K562 (cell line): ENCODE results near the gene PGGHG. TPM values are rescaled to one million over a fixed set of nuclear protein-coding genes. Genes with fewer than 3 reads are reported as not detected.

Experiments used
- ESRRA ChIP-seq: fragments of 450-650 bp; IDR thresholded peaks from 2 replicates; pipeline ENCODE4 v1.6.1; 2014; ENCODE audit warnings: low read depth, mild to moderate bottlenecking, moderate library complexity, borderline replicate concordance
- IRF2 ChIP-seq: sonication (generic); formaldehyde crosslinking; IDR thresholded peaks from 2 replicates; pipeline ENCODE4 v1.8.1; 2022; ENCODE audit warnings: mild to moderate bottlenecking, missing genetic modification reagents
- JUND ChIP-seq, 2 experiments: IDR thresholded peaks; 2 replicates in 1 of 2; 3 replicates in 1 of 2; pipeline ENCODE4 v1.6.1; 2011; ENCODE audit warnings: borderline replicate concordance in 2 of 2, low read depth in 2 of 2, low read length in 2 of 2, improper control_type of control experiment in 1 of 2, missing biosample characterization in 1 of 2, missing genetic modification characterization in 1 of 2, missing genetic modification reagents in 1 of 2
- PPARD ChIP-seq: fragments of 250-450 bp; sonication (Bioruptor Pico); IDR thresholded peaks from 2 replicates; pipeline ENCODE4 v1.8.0; 2022; ENCODE audit warnings: inconsistent platforms, mild to moderate bottlenecking, moderate library complexity
- RAD21 ChIP-seq, 2 experiments: fragments of 250-450 bp in 1 of 2; fragments of 450-650 bp in 1 of 2; sonication (Bioruptor Pico) in 1 of 2; formaldehyde crosslinking in 1 of 2; IDR thresholded peaks in 1 of 2; conservative IDR thresholded peaks in 1 of 2; 2 replicates each; pipeline versions ENCODE4 v1.4.0 to v1.8.0; 2020 to 2022; ENCODE audit warnings: mild to moderate bottlenecking in 2 of 2, moderate library complexity in 1 of 2
- SMC3 ChIP-seq: conservative IDR thresholded peaks from 2 replicates; pipeline ENCODE4 v1.6.1; 2011; ENCODE audit warnings: low read depth, low read length, improper control_type of control experiment; ENCODE audit not compliant: insufficient read depth
- VEZF1 ChIP-seq: fragments of 200-800 bp; sonication (Bioruptor generic); IDR thresholded peaks from 2 replicates; pipeline ENCODE4 v1.6.1; 2017; ENCODE audit warnings: missing genetic modification characterization, missing compliant biosample characterization
- YY1 ChIP-seq, 3 experiments: IDR thresholded peaks; 2 replicates each; pipeline ENCODE4 v1.6.1; 2011; ENCODE audit warnings: low read length in 2 of 3, mild to moderate bottlenecking in 2 of 3, moderate library complexity in 2 of 3, borderline replicate concordance in 1 of 3, control low read depth in 1 of 3, low read depth in 1 of 3; ENCODE audit not compliant: insufficient read depth in 3 of 3, insufficient replicate concordance in 2 of 3, control insufficient read depth in 1 of 3, insufficient read length in 1 of 3; ENCODE audit errors: extremely low read depth in 1 of 3
- ZHX1 ChIP-seq: fragments of 150-350 bp; conservative IDR thresholded peaks from 2 replicates; pipeline ENCODE4 v1.6.1; 2014; ENCODE audit warnings: low read length
- polyA plus RNA-seq, 8 experiments: library from polyadenylated mRNA; depleted of rRNA in 4 of 8; stranded (reverse) in 5 of 8; unstranded in 3 of 8; fragments of >200 nt; fragmentation: Nextera tagmentation in 2 of 8; fragmentation: Illumina TruSeq in 1 of 8; extraction: Ambion mirVana in 2 of 8; extraction: Trizol in 1 of 8; gene quantifications; 2 replicates each; pipeline versions ENCODE4 v1.2.1 to v1.2.3, GENCODE V29; 2011 to 2014; ENCODE audit warnings: inconsistent platforms in 1 of 8, missing spikeins in 1 of 8
- total RNA-seq, 7 experiments: library from RNA; depleted of rRNA in 6 of 7; stranded (reverse); fragments of >200 nt in 6 of 7; fragmentation: Illumina TruSeq in 2 of 7; extraction: Trizol in 2 of 7; gene quantifications; 2 replicates each; pipeline versions ENCODE4 v1.2.1 to v1.2.3, GENCODE V29; 2011 to 2021; ENCODE audit warnings: low replicate concordance in 1 of 7

The PGGHG gene
- total and polyA plus RNA-seq, 9 of the 15 experiments (the other 6 are each of a cell fraction or from before 2014, with no cell fraction given), result 0.38 to 85.1 (median 18.1) TPM

GRCh38 chr11:250740-251299 lies 38.1 kb upstream of the PGGHG start (continued):
- no peak for TF ChIP-seq IRF2 (CRISPR knock-in tag)
- TF ChIP-seq SMC3, result peak; percentile 76
- TF ChIP-seq RAD21 (CRISPR knock-in tag; conservative IDR thresholded peaks at IDR 0.05 in 1 of 2, IDR thresholded peaks at IDR 0.05 in 1 of 2), result peak; percentile 62 to 74
- TF ChIP-seq ESRRA, result peak; percentile 46; the same call in 1 of the 2 replicates
- TF ChIP-seq ZHX1, result 0 out of 2 replicates have a peak, but pooled peaks have one; percentile 32
- no peak for TF ChIP-seq PPARD (CRISPR knock-in tag)
- TF ChIP-seq JUND (IDR thresholded peaks at IDR 0.05; ENCODE audit: borderline replicate concordance, low read depth, low read length), result peak; percentile 14; the same call in 1 of the 2 replicates
- no peak for TF ChIP-seq JUND (tag; IDR thresholded peaks at IDR 0.05; ENCODE audit: borderline replicate concordance, low read depth, low read length)
- TF ChIP-seq YY1 (IDR thresholded peaks at IDR 0.05; ENCODE audit: borderline replicate concordance in 1 of 3, control insufficient read depth in 1 of 3, extremely low read depth in 1 of 3, insufficient read depth in 3 of 3, insufficient read length in 1 of 3, insufficient replicate concordance in 2 of 3, low read depth in 1 of 3, low read length in 2 of 3), result peak in 1 of 3 experiments; percentile 14
- TF ChIP-seq VEZF1 (CRISPR knock-in tag), result 0 out of 2 replicates have a peak, but pooled peaks have one; percentile 5
